Measurements from ENCODE around the gene NTSR1.

NTSR1 gene

GRCh38 chr20:62716941-62717310 is 8.3 kb downstream of the NTSR1 start:
- H3K27ac ChIP-seq: no peak overlapping the region

GRCh38 chr20:62717933-62718332 is 9.3 kb downstream of the NTSR1 start:
- no peak overlapping the region for H3K27ac ChIP-seq
- TF ChIP-seq CTCF (IDR thresholded peaks at IDR 0.05) (no peak), ZFX (IDR thresholded peaks at IDR 0.05; ENCODE audit: borderline replicate concordance) (no peak)

More at GRCh38 chr20:62716941-62717310, 8.3 kb downstream of the NTSR1 start:
- TF ChIP-seq ZFX (IDR thresholded peaks at IDR 0.05; ENCODE audit: borderline replicate concordance): no peak
- no peak for TF ChIP-seq CTCF (IDR thresholded peaks at IDR 0.05)

- H3K27ac ChIP-seq: no peak overlapping the region
- TF ChIP-seq ZFX (IDR thresholded peaks at IDR 0.05; ENCODE audit: borderline replicate concordance): no peak
- TF ChIP-seq CTCF (IDR thresholded peaks at IDR 0.05): no peak
These were observed 9.9 kb downstream of the NTSR1 start for GRCh38 chr20:62718546-62718945.

- TF ChIP-seq ZFX (IDR thresholded peaks at IDR 0.05; ENCODE audit: borderline replicate concordance) (no peak), CTCF (IDR thresholded peaks at IDR 0.05) (no peak)
- no peak overlapping the region for H3K27ac ChIP-seq
These were observed 10.8 kb downstream of the NTSR1 start for GRCh38 chr20:62719250-62719935.

GRCh38 chr20:62721511-62722370 is 13.1 kb downstream of the NTSR1 start:
- H3K27ac ChIP-seq: no peak overlapping the region
- TF ChIP-seq ZFX (IDR thresholded peaks at IDR 0.05; ENCODE audit: borderline replicate concordance) (no peak), CTCF (IDR thresholded peaks at IDR 0.05) (no peak)

- TF ChIP-seq CTCF (IDR thresholded peaks at IDR 0.05) (no peak), ZFX (IDR thresholded peaks at IDR 0.05; ENCODE audit: borderline replicate concordance) (no peak)
- no peak overlapping the region for H3K27ac ChIP-seq
These were observed 14.0 kb downstream of the NTSR1 start for GRCh38 chr20:62722627-62723026.

GRCh38 chr20:62723351-62723750 is 14.7 kb downstream of the NTSR1 start:
- TF ChIP-seq ZFX (IDR thresholded peaks at IDR 0.05; ENCODE audit: borderline replicate concordance): no peak
- no peak overlapping the region for H3K27ac ChIP-seq
